GM12873 (cell line): ENCODE measurements around the gene FBXL16.

ENCODE experiments used
- CTCF ChIP-seq: IDR thresholded peaks from 2 replicates; pipeline ENCODE4 v1.5.1; 2012; ENCODE audit warnings: low read depth, mild to moderate bottlenecking, moderate library complexity, low read length, control low read depth; ENCODE audit not compliant: insufficient read depth; ENCODE audit errors: missing control alignments

The FBXL16 gene

GRCh38 chr16:645852-646678, 59.5 kb downstream of the FBXL16 start:
- no peak for TF ChIP-seq CTCF

GRCh38 chr16:644556-644955, 61.0 kb downstream of the FBXL16 start:
- TF ChIP-seq CTCF = no peak

GRCh38 chr16:643050-643368, 62.6 kb downstream of the FBXL16 start:
- TF ChIP-seq CTCF = no peak
